Thoracic aorta (tissue), 2 donors: ENCODE data around the gene HES3. TPM values are rescaled to one million over a fixed set of nuclear protein-coding genes. Genes with fewer than 3 reads are reported as not detected.

ENCODE experiments used
- ATAC-seq: fragments of 150-250 bp; one replicate; pipeline ENCODE4 v1.8.0; 2017; ENCODE audit warnings: low read depth; ENCODE audit not compliant: insufficient number of reproducible peaks, low FRiP score
- DNase-seq: peaks from one replicate; pipeline ENCODE4 v3.0.0-alpha.2; 2020; ENCODE audit warnings: low spot score
- H3K27ac ChIP-seq, 2 donors: fragments of 200-600 bp; sonication (generic); 1 replicate in 1 of 2; 2 replicates in 1 of 2; pipeline ENCODE4 v1.5.1; 2016; ENCODE audit warnings: mild to moderate bottlenecking in 2 of 2, moderate library complexity in 2 of 2
- H3K27me3 ChIP-seq: fragments of 200-600 bp; sonication (generic); replicated peaks from 2 replicates; pipeline ENCODE4 v1.6.0; 2016; ENCODE audit warnings: mild to moderate bottlenecking; ENCODE audit not compliant: insufficient read depth
- H3K36me3 ChIP-seq: fragments of 200-600 bp; sonication (generic); one replicate; pipeline ENCODE4 v1.5.1; 2016
- H3K4me1 ChIP-seq, 2 donors: fragments of 200-600 bp; sonication (generic); 1 replicate in 1 of 2; 2 replicates in 1 of 2; pipeline versions ENCODE4 v1.5.1 to v1.6.0; 2016; ENCODE audit warnings: low read depth in 2 of 2, mild to moderate bottlenecking in 1 of 2; ENCODE audit not compliant: control insufficient read depth in 1 of 2
- H3K4me3 ChIP-seq: fragments of 200-600 bp; sonication (generic); 2 replicates; pipeline ENCODE4 v1.5.1; 2016; ENCODE audit warnings: mild to moderate bottlenecking
- H3K9me3 ChIP-seq: fragments of 200-600 bp; sonication (generic); 2 replicates; pipeline ENCODE4 v1.5.1; 2016
- total RNA-seq, 2 donors: library from RNA; depleted of rRNA; stranded (reverse); fragments of >200 nt; gene quantifications; one replicate each; pipeline versions ENCODE4 v1.1.0 to v1.2.3, GENCODE V29; 2016
- TF ChIP-seq, protein P1 (sequence below): fragments of 200-600 bp; sonication (generic); IDR thresholded peaks from one replicate; pipeline ENCODE4 v1.5.1; 2019; ENCODE audit warnings: antibody characterized with exemption

The HES3 gene
- total RNA-seq, 2 donors from 2014 or later, result not detected

DNA sequence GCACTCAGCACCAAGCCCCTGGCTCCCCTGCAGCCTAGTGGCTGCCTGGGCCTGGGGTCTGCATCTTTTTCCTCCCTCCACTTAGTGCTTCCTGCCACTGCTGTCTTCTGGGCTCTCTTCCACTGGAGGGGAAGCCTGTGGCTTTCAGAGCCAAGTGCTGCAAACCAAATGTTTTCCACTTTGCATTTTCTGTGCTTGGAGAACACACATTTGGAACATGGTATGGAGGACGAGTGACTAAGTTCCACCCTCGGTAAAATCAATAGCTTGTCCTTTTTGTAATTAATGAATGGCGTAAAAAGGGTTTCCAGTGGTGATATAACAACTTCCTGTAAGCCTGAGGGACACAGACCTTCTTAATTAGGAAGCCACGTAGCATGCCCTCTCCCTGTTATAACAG lies 27.0 kb downstream of the HES3 start:
- TF ChIP-seq, protein P1, sequence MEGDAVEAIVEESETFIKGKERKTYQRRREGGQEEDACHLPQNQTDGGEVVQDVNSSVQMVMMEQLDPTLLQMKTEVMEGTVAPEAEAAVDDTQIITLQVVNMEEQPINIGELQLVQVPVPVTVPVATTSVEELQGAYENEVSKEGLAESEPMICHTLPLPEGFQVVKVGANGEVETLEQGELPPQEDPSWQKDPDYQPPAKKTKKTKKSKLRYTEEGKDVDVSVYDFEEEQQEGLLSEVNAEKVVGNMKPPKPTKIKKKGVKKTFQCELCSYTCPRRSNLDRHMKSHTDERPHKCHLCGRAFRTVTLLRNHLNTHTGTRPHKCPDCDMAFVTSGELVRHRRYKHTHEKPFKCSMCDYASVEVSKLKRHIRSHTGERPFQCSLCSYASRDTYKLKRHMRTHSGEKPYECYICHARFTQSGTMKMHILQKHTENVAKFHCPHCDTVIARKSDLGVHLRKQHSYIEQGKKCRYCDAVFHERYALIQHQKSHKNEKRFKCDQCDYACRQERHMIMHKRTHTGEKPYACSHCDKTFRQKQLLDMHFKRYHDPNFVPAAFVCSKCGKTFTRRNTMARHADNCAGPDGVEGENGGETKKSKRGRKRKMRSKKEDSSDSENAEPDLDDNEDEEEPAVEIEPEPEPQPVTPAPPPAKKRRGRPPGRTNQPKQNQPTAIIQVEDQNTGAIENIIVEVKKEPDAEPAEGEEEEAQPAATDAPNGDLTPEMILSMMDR, result no peak
- Histone ChIP-seq H3K4me3 (no peak overlapping the region), H3K4me1 (peaks cover under 1 to 3% of the 10 kb centered on the region in 2 donors), H3K27me3 (no peaks in the 10 kb centered on the region), H3K9me3 (no peaks in the 10 kb centered on the region), H3K27ac (no peak overlapping the region), H3K36me3 (no peaks in the 10 kb centered on the region)
- ATAC-seq (no peak), DNase-seq (no peak)

DNA sequence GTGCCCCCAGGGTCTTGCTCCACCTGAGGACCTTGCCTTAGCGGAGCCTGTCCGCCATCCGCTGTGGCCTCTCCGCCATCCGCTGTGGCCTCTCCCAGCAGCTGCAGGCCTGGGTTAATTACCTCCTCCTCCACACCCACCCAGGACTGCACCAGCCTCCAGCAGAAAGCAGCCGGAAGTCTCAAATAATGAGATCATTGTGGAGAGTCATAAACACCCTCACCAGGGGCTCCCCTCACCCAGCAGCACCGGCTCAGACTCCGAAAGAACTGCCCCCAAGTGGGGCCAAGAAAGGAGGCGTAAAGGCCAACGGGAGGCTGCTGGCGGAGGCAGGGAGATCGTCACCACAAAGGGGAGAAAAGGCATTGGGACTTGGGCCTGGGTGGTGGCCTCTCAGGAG lies 27.6 kb downstream of the HES3 start:
- Histone ChIP-seq H3K27me3 (no peaks in the 10 kb centered on the region), H3K4me1 (peaks cover 3 to 8% of the 10 kb centered on the region in 2 donors), H3K36me3 (no peaks in the 10 kb centered on the region), H3K4me3 (no peak overlapping the region), H3K9me3 (no peaks in the 10 kb centered on the region), H3K27ac (no peak overlapping the region)
- DNase-seq (no peak), ATAC-seq (no peak)
- TF ChIP-seq, protein P1, result no peak

DNA sequence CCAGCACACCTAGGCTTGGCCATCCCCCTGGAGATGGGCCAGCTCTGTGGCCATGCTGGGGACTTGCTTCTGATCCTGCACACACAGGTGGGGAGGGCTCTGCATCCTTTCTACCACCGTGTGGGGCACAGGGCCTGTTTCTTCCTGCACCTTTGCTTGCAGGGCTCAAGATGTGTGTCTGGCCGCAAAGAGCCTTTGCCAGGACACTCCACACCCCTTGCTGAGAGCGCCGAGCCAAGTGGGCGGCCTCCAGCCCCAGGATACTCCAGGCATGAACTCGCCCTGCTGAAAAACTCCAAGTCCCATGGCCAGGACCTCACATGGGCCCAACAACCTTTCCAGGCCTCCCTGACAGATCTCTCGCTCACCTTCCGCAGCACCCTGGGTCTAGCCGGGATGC lies 28.5 kb downstream of the HES3 start:
- Histone ChIP-seq H3K4me3 (no peak overlapping the region), H3K27ac (no peak overlapping the region), H3K4me1 (peaks cover 7 to 12% of the 10 kb centered on the region in 2 donors), H3K27me3 (no peaks in the 10 kb centered on the region), H3K36me3 (no peaks in the 10 kb centered on the region), H3K9me3 (no peaks in the 10 kb centered on the region)
- TF ChIP-seq, protein P1, result no peak
- ATAC-seq (no peak), DNase-seq (no peak)

DNA sequence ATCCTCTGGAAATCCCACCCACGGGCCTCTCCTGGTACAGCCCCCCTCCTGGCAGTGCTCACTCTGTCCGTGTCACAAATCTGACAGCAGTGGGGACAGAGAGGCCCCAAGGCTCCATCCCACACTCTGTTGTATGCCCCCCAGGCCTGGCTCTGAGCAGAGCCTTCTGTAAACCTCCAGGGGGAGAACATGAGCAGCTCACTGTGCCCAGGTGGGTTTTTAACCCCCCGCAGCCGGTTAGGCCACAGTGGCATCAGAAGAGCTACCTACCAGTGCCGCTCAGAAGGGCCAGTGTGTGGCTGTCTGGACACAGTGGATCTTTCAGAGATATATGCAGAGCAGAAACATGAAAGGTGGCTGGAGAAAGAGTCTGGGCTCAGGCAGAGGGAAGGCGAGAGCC lies 28.9 kb downstream of the HES3 start:
- Histone ChIP-seq H3K36me3 (no peaks in the 10 kb centered on the region), H3K27ac (no peak overlapping the region), H3K4me3 (no peak overlapping the region), H3K27me3 (no peaks in the 10 kb centered on the region), H3K4me1 (peaks cover 7 to 12% of the 10 kb centered on the region in 2 donors), H3K9me3 (no peaks in the 10 kb centered on the region)
- no peak for DNase-seq
- ATAC-seq, result no peak
- TF ChIP-seq, protein P1, result no peak

DNA sequence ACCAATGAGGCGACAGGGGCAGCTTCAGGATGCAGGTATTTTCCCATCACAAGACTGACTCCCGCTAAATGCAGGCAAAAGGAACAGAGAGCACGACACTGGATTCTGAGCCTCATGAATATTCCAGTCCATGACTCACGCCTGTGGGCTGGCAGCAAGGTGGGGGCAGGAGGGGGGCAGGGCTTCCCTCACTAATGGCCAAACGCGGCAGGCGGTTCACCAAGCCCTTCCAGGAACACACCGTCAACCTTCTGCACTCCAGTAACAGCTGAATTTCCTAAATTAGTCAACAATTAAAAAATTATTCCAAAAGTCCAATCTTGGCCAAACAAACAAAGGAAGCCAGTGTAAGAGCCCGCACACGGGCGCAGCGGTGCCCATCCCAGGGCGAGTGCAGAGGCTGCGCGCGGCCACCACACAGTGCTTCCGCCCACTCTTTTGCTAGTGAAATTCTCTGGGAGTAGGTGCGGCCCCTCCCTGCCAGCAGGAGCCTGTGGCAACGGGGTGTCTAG lies 29.5 kb downstream of the HES3 start:
- Histone ChIP-seq H3K9me3 (no peaks in the 10 kb centered on the region), H3K36me3 (no peaks in the 10 kb centered on the region), H3K4me3 (no peak overlapping the region), H3K4me1 (peaks cover 7 to 12% of the 10 kb centered on the region in 2 donors), H3K27ac (no peak overlapping the region), H3K27me3 (no peaks in the 10 kb centered on the region)
- TF ChIP-seq, protein P1, result no peak
- no peak for ATAC-seq
- no peak for DNase-seq
